CD14-positive monocyte (primary cell): Measurements from ENCODE around the gene UST. TPM values are rescaled to one million over a fixed set of nuclear protein-coding genes. Genes with fewer than 3 reads are reported as not detected.
A peak's percentile ranks its signal among the peaks of the same experiment; 100 is the strongest.

ENCODE experiments used
- DNase-seq, 3 donors: peaks; one replicate each; pipeline ENCODE4 v3.0.0-alpha.2; 2011 to 2022
- H2AFZ ChIP-seq: 2 replicates; pipeline ENCODE4 v1.6.0; 2012; ENCODE audit warnings: mild to moderate bottlenecking, low read depth, low read length, inconsistent platforms; ENCODE audit not compliant: insufficient read depth, poor library complexity, severe bottlenecking
- H3K27ac ChIP-seq, 2 donors: 1 replicate in 1 of 2; 2 replicates in 1 of 2; pipeline ENCODE4 v1.5.1; 2012 to 2013; ENCODE audit warnings: low read length in 2 of 2, control low read depth in 1 of 2, inconsistent platforms in 1 of 2, low read depth in 1 of 2, mild to moderate bottlenecking in 1 of 2
- H3K27me3 ChIP-seq, 2 donors: one replicate each; pipeline versions ENCODE4 v1.6.0 to v1.6.1; 2011 to 2013; ENCODE audit warnings: low read length in 2 of 2; ENCODE audit not compliant: control insufficient read depth in 2 of 2, insufficient read depth in 2 of 2
- H3K36me3 ChIP-seq, 2 donors: replicated peaks in 1 of 2; 1 replicate in 1 of 2; 2 replicates in 1 of 2; pipeline versions ENCODE4 v1.5.1 to v1.6.1; 2012 to 2013; ENCODE audit warnings: low read length in 2 of 2, control low read depth in 1 of 2, inconsistent platforms in 1 of 2, mild to moderate bottlenecking in 1 of 2; ENCODE audit not compliant: insufficient read depth in 2 of 2, control insufficient read depth in 1 of 2
- H3K4me1 ChIP-seq, 2 donors: 1 replicate in 1 of 2; 2 replicates in 1 of 2; pipeline versions ENCODE4 v1.5.1 to v1.6.1; 2012 to 2013; ENCODE audit warnings: low read length in 2 of 2, control low read depth in 1 of 2, inconsistent platforms in 1 of 2, mild to moderate bottlenecking in 1 of 2, moderate library complexity in 1 of 2; ENCODE audit not compliant: insufficient read depth in 2 of 2, control insufficient read depth in 1 of 2
- H3K4me2 ChIP-seq: replicated peaks from 2 replicates; pipeline ENCODE3; 2012; ENCODE audit warnings: low read length, moderate library complexity, mild to moderate bottlenecking; ENCODE audit not compliant: poor library complexity, severe bottlenecking; ENCODE audit errors: extremely low read depth
- H3K4me3 ChIP-seq, 3 experiments: fragments of 200-600 bp in 1 of 3; sonication (generic) in 1 of 3; replicated peaks in 1 of 3; 1 replicate in 2 of 3; 2 replicates in 1 of 3; pipeline ENCODE4 v1.5.1; 2011 to 2013; ENCODE audit warnings: low read length in 3 of 3, mild to moderate bottlenecking in 3 of 3, control low read depth in 2 of 3, low read depth in 2 of 3, inconsistent platforms in 1 of 3, moderate library complexity in 1 of 3
- H3K79me2 ChIP-seq: 2 replicates; pipeline ENCODE4 v1.6.0; 2012; ENCODE audit warnings: mild to moderate bottlenecking, control low read depth, inconsistent platforms, low read length, moderate library complexity; ENCODE audit not compliant: insufficient read depth
- H3K9ac ChIP-seq: 2 replicates; pipeline ENCODE4 v1.6.0; 2017; ENCODE audit warnings: low read length, mild to moderate bottlenecking; ENCODE audit not compliant: insufficient read depth, poor library complexity, severe bottlenecking
- H3K9me3 ChIP-seq, 2 donors: replicated peaks in 1 of 2; 1 replicate in 1 of 2; 2 replicates in 1 of 2; pipeline versions ENCODE4 v1.5.1 to v1.6.1; 2012 to 2013; ENCODE audit warnings: low read length in 2 of 2, control low read depth in 1 of 2; ENCODE audit not compliant: control insufficient read depth in 1 of 2, insufficient read depth in 1 of 2
- H4K20me1 ChIP-seq: 2 replicates; pipeline ENCODE4 v1.6.0; 2012; ENCODE audit warnings: mild to moderate bottlenecking, low read length, control low read depth, moderate library complexity; ENCODE audit not compliant: insufficient read depth
- H3K27ac Mint-ChIP-seq, 7 donors: one replicate each; pipeline ENCODE4 v1.8.0; 2020; ENCODE audit warnings: mild to moderate bottlenecking in 7 of 7, mixed read lengths in 7 of 7, moderate library complexity in 6 of 7, inconsistent platforms in 2 of 7
- H3K27me3 Mint-ChIP-seq, 3 donors: one replicate each; pipeline ENCODE4 v1.8.0; 2021 to 2022; ENCODE audit warnings: low read depth in 3 of 3, mild to moderate bottlenecking in 3 of 3, mixed read lengths in 3 of 3, moderate library complexity in 3 of 3, inconsistent platforms in 1 of 3
- H3K36me3 Mint-ChIP-seq, 2 donors: one replicate each; pipeline ENCODE4 v1.8.0; 2020; ENCODE audit warnings: mixed read lengths in 2 of 2, inconsistent platforms in 1 of 2, mild to moderate bottlenecking in 1 of 2
- H3K4me1 Mint-ChIP-seq: one replicate; pipeline ENCODE4 v1.8.0; 2020; ENCODE audit warnings: mild to moderate bottlenecking, mixed read lengths
- H3K4me3 Mint-ChIP-seq, 2 donors: one replicate each; pipeline ENCODE4 v1.8.0; 2020; ENCODE audit warnings: mild to moderate bottlenecking in 2 of 2, mixed read lengths in 2 of 2, moderate library complexity in 1 of 2
- H3K9me3 Mint-ChIP-seq, 7 donors: one replicate each; pipeline ENCODE4 v1.8.0; 2020 to 2022; ENCODE audit warnings: mixed read lengths in 7 of 7, mild to moderate bottlenecking in 6 of 7, moderate library complexity in 6 of 7, inconsistent platforms in 2 of 7
- CTCF ChIP-seq: fragments of 200-600 bp; IDR thresholded peaks from one replicate; pipeline ENCODE4 v1.8.0; 2022; ENCODE audit warnings: antibody characterized with exemption, mild to moderate bottlenecking
- WGBS: methylation state at CpG from one replicate; pipeline ENCODE4 v1.1.5; 2013; ENCODE audit warnings: missing lambda C conversion rate; ENCODE audit not compliant: insufficient coverage; 5-methylcytosine and 5-hydroxymethylcytosine counted together
- intact Hi-C, 2 donors: fragments of 100-400 bp; cut with micrococcal nuclease; formaldehyde crosslinking; loops; one replicate each; pipeline versions ENCODE4 v1.15.0 to v1.15.1; 2023
- polyA plus RNA-seq, 3 donors: library from polyadenylated mRNA; depleted of rRNA in 1 of 3; unstranded in 2 of 3; stranded (reverse) in 1 of 3; fragments of 300-500 nt in 2 of 3; fragments of >200 nt in 1 of 3; fragmentation: Illumina TruSeq in 2 of 3; gene quantifications; 1 replicate in 2 of 3; 2 replicates in 1 of 3; pipeline ENCODE4 v1.2.3, GENCODE V29; 2012 to 2021

UST gene
- polyA plus RNA-seq, 3 donors, result 0.33 to 0.53 (median 0.48) TPM

GRCh38 chr6:148727104-148727503, 19.7 kb upstream of the UST start:
- Mint-ChIP-seq H3K9me3 (peaks cover 6 to 15% (median 8%) of the 10 kb centered on the region in 7 donors), H3K27ac (no peak overlapping the region), H3K27me3 (peaks cover 0 to 1% (median 1%) of the 10 kb centered on the region in 3 donors), H3K4me1 (no peaks in the 10 kb centered on the region), H3K4me3 (no peak overlapping the region), H3K36me3 (no peaks in the 10 kb centered on the region)
- Histone ChIP-seq H3K9ac (no peak overlapping the region), H3K27me3 (no peaks in the 10 kb centered on the region), H3K36me3 (no peaks in the 10 kb centered on the region), H3K4me1 (no peaks in the 10 kb centered on the region), H3K79me2 (no peaks in the 10 kb centered on the region), H3K27ac (no peak overlapping the region), H3K9me3 (peaks cover 0 to 4% of the 10 kb centered on the region in 2 donors), H2AFZ (no peak overlapping the region), H3K4me3 (no peak overlapping the region), H4K20me1 (no peaks in the 10 kb centered on the region), H3K4me2 (no peak overlapping the region)
- intact Hi-C loops, result no loop called here
- no peak for DNase-seq
- no CpG with 5 or more reads among the region's 1 CpG for WGBS
- no peak for TF ChIP-seq CTCF

- no CpG with 5 or more reads among the region's 2 CpGs for WGBS
- Histone ChIP-seq H3K4me2 (no peak overlapping the region), H3K36me3 (no peaks in the 10 kb centered on the region), H3K27ac (no peak overlapping the region), H3K4me1 (peaks cover 7 to 10% of the 10 kb centered on the region in 2 donors), H3K9ac (no peak overlapping the region), H3K79me2 (no peaks in the 10 kb centered on the region), H2AFZ (no peak overlapping the region), H3K27me3 (no peaks in the 10 kb centered on the region), H4K20me1 (no peaks in the 10 kb centered on the region), H3K9me3 (no peaks in the 10 kb centered on the region), H3K4me3 (no peak overlapping the region)
- intact Hi-C loops, result no loop called here
- DNase-seq, result peak in 2 of 3 donors; percentile 19 to 21
- H3K27ac Mint-ChIP-seq, result no peak overlapping the region
- no peak for TF ChIP-seq CTCF
- H3K4me1 Mint-ChIP-seq, result peaks cover 24% of the 10 kb centered on the region
- no peaks in the 10 kb centered on the region for H3K36me3 Mint-ChIP-seq
- H3K4me3 Mint-ChIP-seq, result no peak overlapping the region
- H3K27me3 Mint-ChIP-seq, result peaks cover 1 to 6% (median 3%) of the 10 kb centered on the region in 3 donors
- peaks cover 3 to 15% (median 8%) of the 10 kb centered on the region in 7 donors for H3K9me3 Mint-ChIP-seq
These were observed 10.8 kb upstream of the UST start for GRCh38 chr6:148735989-148736388.
